Caki2 (cell line): Measurements from ENCODE around the gene ZNF701. TPM values are rescaled to one million over a fixed set of nuclear protein-coding genes. Genes with fewer than 3 reads are reported as not detected.
"Not testable (repeated sequence)": the region's sequence is repeated elsewhere in the genome, so short reads cannot be mapped to it uniquely, and the experiment has no call there.

ENCODE experiments used
- DNase-seq: peaks from one replicate; pipeline ENCODE4 v3.0.0-alpha.2; 2015; ENCODE audit warnings: low read depth
- in situ Hi-C: cut with HindIII; loops from 2 replicates; pipeline ENCODE4 v1.10.0; 2016; ENCODE audit warnings: low sequenced_read_pairs, low pct_unique_long_range_greater_than_20kb, mixed read lengths
- total RNA-seq: library from RNA; depleted of rRNA; stranded (reverse); fragments of >200 nt; shearing (Covaris generic); gene quantifications from 2 replicates; pipeline ENCODE4 v1.2.3, GENCODE V29; 2014; ENCODE audit warnings: low replicate concordance

The ZNF701 gene
- total RNA-seq, 1 experiment from 2014 or later, result 10.2 TPM

GRCh38 chr19:52558732-52559445, 11.2 kb upstream of the ZNF701 start:
- in situ Hi-C loops, result not testable (repeated sequence)

DNA sequence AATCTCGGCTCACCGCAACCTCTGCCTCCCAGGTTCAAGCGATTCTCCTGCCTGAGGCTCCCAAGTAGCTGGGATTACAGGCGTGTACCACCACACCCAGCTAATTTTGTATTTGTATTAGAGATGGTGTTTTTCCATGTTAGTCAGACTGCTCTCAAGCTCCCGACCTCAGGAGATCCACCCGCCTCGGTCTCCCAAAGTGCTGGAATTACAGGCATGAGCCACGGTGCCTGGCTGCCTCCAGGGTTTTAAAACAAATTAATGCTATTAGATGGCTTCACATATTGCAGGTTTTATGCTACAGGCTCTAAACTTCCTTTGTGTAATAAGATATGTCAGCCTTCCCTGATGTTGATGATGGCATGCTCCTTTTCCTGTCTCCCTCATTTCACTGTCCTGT, 8.5 kb upstream of the ZNF701 start:
- in situ Hi-C loops, DNase-seq: not testable (repeated sequence)

More at GRCh38 chr19:52558732-52559445, 11.2 kb upstream of the ZNF701 start:
- DNase-seq, result not testable (repeated sequence)

- in situ Hi-C loops, result no loop called here
- DNase-seq, result no peak
Observed at GRCh38 chr19:52566121-52566520, 4.0 kb upstream of the ZNF701 start.

- in situ Hi-C loops, result no loop called here
- DNase-seq, result peak; percentile 68
Observed at GRCh38 chr19:52566588-52566987, 3.5 kb upstream of the ZNF701 start.

GRCh38 chr19:52567921-52568320, 2.2 kb upstream of the ZNF701 start:
- in situ Hi-C loops, result no loop called here
- DNase-seq, result no peak

DNA sequence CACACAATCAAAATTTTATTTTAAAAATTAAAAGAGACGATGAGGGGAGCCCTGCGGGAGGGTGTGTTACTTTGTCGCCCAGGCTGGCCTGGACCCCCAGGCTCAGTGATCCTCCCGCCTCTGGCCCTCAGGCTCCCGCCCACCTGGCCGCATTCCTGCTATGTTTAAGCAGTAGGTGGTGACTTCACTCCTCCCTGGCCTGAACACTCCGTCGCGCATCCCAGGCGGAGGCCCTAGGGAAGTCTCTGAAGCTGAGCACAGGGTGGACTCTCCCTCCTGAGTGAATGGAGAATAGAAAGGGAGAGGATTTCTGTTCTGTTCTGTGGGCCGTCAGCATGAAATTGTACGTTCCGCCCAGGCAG, 468 bp upstream of the ZNF701 start:
- DNase-seq, in situ Hi-C loops: not testable (repeated sequence)

DNA sequence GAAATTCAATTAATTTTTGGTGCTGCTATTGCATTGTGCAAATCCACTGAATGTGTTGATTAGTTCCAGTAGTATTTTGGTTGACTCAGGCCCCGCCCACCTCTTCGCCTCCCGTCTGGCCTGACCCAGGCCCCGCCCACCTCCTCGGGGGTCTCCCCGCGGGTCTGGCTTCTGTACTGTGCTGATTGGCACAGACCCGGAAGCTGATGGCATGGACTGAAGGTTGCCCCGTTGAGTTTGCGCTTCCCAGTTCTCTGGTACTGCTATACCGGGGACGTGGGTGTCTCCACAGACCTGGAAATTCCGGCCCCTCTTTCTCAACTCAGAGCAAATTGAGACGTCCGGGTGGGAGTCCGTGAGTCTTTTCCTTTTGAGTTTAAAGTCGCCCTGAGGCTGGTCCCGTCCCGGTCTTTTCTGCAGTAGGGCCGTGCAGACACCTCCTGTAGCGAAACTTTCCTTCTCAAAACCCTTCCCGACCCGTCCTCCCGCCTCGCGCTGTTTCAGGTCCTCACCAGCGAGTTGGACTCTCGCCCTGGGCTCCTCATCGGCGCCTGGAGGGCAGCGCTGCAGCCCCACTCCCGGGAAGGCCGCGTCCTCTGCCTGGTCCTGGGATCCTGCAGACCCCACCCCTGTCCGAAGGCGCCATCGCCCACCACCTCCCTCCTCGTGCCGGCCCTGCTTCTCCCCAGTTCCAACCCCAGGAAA, 14.8 kb downstream of the ZNF701 start:
- in situ Hi-C loops, result no loop called here
- no peak for DNase-seq

- in situ Hi-C loops, result no loop called here
- no peak for DNase-seq
Observed at GRCh38 chr19:52585604-52586003, 15.5 kb downstream of the ZNF701 start.

DNA sequence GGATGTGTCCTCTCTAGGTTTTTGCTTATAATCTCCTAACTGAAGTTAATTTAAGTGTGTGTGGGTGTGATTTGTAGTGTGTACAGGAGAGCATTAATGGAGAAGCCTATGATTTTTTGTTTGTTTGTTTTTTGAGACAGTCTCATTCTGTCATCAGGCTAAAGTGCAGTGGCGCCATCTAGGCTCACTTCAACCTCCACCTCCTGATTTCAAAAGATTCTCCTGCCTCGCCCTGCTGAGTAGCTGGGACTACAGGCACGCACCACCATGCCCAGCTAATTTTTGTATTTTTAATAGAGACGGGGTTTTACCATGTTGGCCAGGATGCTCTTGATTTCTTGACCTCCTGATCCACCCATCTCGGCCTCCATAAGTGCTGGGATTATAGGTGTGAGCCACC, 20.6 kb downstream of the ZNF701 start:
- DNase-seq, result no peak
- in situ Hi-C loops, result no loop called here

- in situ Hi-C loops, result no loop called here
- no peak for DNase-seq
Observed at GRCh38 chr19:52592301-52592700, 22.2 kb downstream of the ZNF701 start.

DNA sequence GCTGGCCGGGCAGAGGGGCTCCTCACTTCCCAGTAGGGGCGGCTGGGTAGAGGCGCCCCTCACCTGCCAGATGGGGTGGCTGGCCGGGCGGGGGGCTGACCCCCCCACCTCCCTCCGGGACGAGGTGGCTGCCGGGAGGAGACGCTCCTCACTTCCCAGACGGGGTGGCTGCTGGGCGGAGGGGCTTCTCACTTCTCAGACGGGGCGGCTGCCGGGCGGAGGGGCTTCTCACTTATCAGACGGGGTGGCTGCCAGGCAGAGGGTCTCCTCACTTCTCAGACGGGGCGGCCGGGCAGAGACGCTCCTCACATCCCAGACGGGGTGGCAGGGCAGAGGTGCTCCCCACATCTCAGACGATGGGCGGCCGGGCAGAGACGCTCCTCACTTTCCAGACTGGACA, 23.4 kb downstream of the ZNF701 start:
- in situ Hi-C loops, DNase-seq: not testable (repeated sequence)

GRCh38 chr19:52599241-52599640, 29.2 kb downstream of the ZNF701 start:
- in situ Hi-C loops, result no loop called here
- no peak for DNase-seq

GRCh38 chr19:52600639-52601024, 30.5 kb downstream of the ZNF701 start:
- in situ Hi-C loops, result no loop called here
- no peak for DNase-seq

DNA sequence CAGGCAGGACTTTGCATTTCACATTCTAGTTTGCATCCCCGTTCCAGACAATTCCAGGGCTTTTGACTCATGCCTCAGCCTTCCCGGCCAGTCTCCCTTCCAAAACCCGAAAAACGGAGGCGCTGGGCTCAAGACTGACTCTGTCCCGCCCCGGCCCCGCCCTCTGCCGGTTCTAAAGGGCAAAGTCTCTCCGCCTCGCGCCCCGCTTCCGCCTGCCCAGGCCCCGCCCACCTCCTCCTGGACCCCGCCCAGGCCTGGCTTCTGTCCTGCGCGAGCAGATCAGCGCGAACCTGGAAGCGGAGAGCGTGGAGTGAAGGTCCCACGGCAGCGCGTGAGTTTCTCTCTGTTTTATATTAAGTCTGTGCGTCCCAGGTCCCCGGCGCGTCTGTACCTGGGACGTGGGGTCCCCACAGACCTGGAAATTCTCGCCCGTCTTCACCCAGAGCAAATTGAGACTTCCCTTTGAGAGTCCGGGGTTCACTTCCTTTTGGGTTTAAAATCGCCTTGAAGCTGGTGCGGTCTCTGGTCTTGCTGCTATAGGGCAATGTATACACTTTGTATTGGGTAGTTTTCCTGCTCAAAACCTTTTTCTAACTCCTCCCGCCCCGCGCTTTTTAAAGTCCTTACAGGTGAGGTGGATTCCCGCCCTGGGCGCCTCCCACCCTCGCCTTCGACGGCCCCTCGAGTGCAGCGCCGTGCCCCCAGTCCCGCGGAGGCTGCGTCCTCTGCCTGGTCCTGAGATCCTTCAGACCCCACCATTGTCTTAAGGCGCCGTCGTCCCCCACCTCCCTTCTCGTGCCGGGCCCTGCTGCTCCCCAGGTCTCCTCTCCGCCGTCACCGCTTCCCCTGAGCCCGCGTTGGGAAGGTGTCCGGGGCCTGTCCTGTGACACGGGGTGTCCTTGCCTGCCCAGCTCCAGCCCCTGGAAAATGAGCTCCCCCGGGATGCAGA, 31.2 kb downstream of the ZNF701 start:
- in situ Hi-C loops, result no loop called here
- peak; percentile 77 for DNase-seq

- DNase-seq, in situ Hi-C loops: not testable (repeated sequence)
Observed at GRCh38 chr19:52601974-52602366, 31.9 kb downstream of the ZNF701 start.

GRCh38 chr19:52602941-52603340, 32.9 kb downstream of the ZNF701 start:
- in situ Hi-C loops, result no loop called here
- no peak for DNase-seq

DNA sequence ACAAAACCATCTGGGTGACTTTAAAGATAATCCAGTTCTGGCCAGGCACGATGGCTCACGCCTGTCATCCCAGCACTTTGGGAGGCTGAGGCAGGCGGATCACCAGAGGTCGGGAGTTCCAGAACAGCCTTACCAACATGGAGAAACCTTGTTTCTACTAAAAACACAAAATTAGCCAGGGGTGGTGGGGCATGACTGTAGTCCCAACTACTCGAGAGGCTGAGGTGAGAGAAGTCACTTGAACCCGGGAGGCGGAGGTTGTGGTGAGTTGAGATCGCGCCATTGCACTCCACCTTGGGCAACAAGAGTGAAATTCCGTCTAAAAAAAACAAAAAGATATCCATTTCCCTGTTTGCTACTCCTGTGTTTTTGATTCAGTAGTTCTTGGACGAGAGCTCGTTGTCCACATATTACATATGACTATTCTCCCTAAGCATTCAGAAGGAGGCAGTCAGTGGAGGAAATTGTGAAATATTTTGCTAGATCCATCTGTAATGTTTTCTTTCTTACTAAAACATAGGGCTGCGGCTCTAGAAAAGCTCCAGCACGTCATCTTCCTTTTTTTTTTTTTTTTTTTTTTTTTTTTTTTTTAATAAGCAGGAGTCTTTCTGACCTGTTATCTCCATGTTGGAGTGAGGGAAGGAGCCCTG, 33.6 kb downstream of the ZNF701 start:
- in situ Hi-C loops, result no loop called here
- no peak for DNase-seq

- in situ Hi-C loops, result no loop called here
- DNase-seq, result no peak
Observed at GRCh38 chr19:52613299-52613906, 43.3 kb downstream of the ZNF701 start.
